Panc1 (cell line): Measurements from ENCODE around the gene ADIRF.

Experiments used
- POLR2AphosphoS5 ChIP-seq: IDR thresholded peaks from 2 replicates; pipeline ENCODE4 v1.6.1; 2012; ENCODE audit warnings: mild to moderate bottlenecking, low read depth, low read length, moderate library complexity
- TF ChIP-seq, protein P1 (sequence below): fragments of 450-650 bp; IDR thresholded peaks from 2 replicates; pipeline ENCODE4 v1.5.1; 2017; ENCODE audit warnings: mild to moderate bottlenecking
- TF ChIP-seq, protein P2 (sequence below), 2 experiments: IDR thresholded peaks; 2 replicates each; pipeline ENCODE4 v1.6.1; 2011 to 2012; ENCODE audit warnings: low read depth in 2 of 2, control low read depth in 1 of 2, low read length in 1 of 2, mild to moderate bottlenecking in 1 of 2, moderate library complexity in 1 of 2; ENCODE audit not compliant: insufficient read depth in 1 of 2

GRCh38 chr10:86943316-86944030, 24.8 kb upstream of the ADIRF start:
- no peak for TF ChIP-seq POLR2AphosphoS5
- TF ChIP-seq, protein P1, sequence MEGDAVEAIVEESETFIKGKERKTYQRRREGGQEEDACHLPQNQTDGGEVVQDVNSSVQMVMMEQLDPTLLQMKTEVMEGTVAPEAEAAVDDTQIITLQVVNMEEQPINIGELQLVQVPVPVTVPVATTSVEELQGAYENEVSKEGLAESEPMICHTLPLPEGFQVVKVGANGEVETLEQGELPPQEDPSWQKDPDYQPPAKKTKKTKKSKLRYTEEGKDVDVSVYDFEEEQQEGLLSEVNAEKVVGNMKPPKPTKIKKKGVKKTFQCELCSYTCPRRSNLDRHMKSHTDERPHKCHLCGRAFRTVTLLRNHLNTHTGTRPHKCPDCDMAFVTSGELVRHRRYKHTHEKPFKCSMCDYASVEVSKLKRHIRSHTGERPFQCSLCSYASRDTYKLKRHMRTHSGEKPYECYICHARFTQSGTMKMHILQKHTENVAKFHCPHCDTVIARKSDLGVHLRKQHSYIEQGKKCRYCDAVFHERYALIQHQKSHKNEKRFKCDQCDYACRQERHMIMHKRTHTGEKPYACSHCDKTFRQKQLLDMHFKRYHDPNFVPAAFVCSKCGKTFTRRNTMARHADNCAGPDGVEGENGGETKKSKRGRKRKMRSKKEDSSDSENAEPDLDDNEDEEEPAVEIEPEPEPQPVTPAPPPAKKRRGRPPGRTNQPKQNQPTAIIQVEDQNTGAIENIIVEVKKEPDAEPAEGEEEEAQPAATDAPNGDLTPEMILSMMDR = no peak
- TF ChIP-seq, protein P2, sequence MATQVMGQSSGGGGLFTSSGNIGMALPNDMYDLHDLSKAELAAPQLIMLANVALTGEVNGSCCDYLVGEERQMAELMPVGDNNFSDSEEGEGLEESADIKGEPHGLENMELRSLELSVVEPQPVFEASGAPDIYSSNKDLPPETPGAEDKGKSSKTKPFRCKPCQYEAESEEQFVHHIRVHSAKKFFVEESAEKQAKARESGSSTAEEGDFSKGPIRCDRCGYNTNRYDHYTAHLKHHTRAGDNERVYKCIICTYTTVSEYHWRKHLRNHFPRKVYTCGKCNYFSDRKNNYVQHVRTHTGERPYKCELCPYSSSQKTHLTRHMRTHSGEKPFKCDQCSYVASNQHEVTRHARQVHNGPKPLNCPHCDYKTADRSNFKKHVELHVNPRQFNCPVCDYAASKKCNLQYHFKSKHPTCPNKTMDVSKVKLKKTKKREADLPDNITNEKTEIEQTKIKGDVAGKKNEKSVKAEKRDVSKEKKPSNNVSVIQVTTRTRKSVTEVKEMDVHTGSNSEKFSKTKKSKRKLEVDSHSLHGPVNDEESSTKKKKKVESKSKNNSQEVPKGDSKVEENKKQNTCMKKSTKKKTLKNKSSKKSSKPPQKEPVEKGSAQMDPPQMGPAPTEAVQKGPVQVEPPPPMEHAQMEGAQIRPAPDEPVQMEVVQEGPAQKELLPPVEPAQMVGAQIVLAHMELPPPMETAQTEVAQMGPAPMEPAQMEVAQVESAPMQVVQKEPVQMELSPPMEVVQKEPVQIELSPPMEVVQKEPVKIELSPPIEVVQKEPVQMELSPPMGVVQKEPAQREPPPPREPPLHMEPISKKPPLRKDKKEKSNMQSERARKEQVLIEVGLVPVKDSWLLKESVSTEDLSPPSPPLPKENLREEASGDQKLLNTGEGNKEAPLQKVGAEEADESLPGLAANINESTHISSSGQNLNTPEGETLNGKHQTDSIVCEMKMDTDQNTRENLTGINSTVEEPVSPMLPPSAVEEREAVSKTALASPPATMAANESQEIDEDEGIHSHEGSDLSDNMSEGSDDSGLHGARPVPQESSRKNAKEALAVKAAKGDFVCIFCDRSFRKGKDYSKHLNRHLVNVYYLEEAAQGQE (IDR thresholded peaks at IDR 0.05; ENCODE audit: insufficient read depth in 1 of 2, low read depth in 2 of 2, low read length in 1 of 2) = no peak
